Activated CD4-positive, alpha-beta T cell treated with anti-CD3 and anti-CD28 coated beads, Interleukin-2, Interleukin-4, amounts not matched to agents 100 ng/mL and 50 ng/mL, durations not matched to agents 16 hours and 8 hours (primary cell): Measurements from ENCODE around the gene STOML2.
A peak's percentile ranks its signal among the peaks of the same experiment; 100 is the strongest.

Experiments
- DNase-seq: peaks from one replicate; pipeline ENCODE4 v3.0.0-alpha.2; 2020; ENCODE audit warnings: low spot score

The STOML2 gene

DNA sequence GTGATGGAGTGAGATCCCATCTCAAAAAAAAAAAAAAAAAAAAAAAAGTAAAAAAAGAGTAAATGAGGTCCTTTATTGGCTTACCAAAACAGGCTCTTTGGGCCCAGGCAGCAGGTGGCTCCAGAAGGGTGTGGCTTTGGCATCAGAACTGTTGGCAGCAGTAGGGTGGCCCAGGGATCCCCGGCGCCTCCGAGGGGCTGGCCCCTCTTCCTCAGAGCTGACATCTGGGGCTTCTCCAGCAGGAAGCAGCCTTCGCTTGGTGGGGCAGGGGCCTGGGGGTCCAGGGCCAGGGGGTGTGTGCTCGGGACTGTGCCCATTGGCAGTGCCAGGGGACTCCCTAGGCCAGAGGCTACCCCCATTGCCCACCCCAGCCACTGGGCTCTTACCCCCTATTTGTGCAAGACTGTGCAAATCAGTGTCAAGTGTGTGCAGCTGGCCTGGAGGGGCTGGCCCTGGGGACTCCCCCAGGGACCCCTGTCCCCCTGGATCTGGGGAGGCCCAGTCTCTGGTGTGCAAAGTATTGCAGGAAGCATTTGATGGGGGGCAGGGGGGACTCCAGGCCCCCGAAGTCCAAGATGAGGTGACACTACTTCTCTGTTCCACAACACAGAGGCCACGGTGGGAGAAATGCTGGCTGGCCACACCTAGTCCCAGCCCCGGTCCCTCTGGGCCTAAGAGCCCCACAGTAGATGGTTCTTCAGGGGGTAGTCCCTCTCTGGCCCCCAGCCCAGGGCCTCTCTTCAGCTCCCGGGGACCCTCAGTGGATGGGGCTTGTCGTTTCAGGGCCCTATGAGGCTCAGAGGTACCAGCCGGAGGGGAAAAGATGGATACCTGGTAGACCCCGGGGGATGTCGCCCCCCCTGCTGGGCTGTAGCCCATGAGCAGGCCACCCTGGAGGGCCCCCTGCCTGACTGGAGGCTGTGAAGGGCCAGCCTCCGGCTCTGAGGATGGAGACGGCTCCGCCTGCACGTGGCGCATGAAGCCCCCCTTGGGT lies 4.7 kb upstream of the STOML2 start:
- no peak for DNase-seq

DNA sequence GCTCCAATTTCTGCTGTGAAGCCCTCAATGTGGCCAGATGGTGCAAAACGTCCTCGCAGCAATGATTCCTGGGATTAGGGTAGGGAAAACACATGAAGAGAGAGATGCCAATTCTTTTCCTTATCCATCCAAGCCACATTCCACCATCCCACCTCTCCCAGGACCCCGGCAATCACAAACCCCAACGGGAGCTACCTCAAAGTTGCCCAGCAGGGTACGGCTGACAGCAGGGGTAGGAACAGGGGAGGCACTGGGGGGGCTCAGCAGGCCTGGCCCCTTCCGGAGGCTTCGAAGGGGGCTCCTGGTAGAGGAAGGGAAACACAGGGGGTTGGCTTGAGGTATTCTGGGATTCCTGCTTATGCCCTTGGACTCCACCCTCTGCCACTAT lies 3.4 kb upstream of the STOML2 start:
- DNase-seq, result no peak

DNA sequence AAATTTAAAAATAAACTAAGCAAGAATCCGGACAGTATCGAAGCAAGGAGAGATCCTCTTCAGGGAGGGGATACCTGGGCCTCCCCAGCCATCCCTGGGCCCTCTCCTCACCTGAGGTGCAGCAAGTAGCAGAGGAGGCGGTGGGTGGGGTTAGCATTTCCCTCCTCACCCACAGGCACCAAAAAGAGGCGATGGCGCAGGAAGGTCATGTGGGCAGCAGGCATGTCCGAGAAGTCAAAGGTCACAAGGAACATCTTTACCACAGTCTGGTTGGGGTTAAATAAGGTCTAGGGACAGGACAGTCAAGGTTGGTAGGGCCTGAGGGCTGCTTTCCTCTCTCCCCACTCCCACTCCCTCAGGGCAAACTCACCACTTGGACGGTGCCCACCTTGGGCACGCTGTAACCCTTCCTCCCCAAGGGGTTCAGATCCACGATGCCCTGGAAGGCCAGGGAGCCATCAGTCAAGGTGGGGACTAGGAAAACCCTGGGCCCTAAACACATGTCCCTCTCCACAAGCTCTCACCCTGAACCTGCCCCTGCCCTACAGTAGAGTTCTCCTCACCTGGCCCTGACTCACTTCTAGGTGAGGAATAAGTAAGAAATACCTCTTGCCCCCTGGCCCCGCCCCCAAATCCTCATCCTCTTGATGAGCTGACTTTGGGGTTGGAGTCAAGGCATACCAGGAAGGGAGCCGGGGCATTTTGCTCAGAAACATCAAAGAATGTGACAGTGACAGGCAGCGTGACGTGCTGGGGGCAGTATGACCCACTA lies 2.8 kb upstream of the STOML2 start:
- DNase-seq, result no peak

DNA sequence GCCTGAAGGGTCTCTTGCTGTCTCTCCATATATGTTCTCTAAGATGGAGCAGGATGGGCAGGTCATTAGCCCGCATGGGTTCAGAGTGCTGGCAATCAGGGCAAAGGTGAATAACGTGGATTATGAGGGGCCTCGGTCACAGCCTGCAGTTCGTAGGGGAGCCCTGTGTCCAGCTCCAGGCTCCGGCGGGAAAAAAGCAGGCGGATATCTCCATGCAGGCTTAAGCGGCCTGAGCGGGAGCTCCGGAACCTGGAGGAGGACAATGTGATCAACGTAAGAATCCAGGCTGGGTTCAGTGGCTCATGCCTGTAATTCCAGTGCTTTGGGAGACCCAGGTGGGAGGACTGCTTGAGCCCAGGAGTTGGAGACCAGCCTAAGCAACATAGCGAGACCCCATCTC lies 2.2 kb upstream of the STOML2 start:
- no peak for DNase-seq

DNA sequence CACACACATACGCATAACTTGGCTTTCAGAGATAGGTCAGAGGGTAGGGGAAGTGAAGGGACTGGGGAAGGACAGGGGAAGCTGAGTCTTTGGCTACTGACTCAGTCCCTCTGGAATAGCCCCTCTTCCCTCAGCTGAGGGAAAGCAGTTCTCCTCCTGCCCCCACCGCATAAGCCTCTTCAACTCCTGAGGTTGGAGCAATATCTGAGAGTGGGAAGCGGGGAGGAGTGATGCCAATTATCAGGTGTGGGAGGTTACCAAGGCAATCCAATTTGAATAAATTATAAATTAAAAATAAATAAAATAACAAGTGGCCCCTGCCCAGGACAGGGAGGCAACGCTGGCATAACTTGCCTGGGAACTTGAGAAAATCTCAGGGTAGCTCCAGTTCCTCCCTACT lies 1.7 kb upstream of the STOML2 start:
- no peak for DNase-seq

DNA sequence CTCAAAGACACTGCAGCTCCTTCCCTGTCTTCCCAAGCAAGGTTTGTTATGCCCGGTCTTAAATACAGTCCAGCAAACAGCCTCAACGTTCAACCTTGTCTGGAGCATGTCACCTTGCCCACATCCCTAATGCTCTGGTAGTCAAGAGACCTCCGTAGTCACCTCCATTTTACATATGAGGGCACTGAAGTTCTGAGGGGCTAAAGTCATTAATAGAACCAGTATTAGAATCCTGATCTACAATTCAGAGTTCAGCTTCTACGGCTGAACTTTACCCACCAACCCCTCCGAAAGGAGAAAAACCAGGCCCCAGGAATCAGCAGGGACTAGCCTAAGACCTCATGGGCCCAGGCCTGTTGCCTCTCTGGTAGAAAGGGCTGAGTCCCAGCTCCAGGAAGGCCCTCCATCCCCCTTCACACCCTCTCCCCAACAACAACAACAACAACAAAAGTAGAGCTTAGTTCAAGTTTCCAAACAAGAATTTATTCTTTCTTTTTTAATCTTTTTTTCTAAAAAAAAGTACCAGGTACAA lies 795 bp upstream of the STOML2 start:
- no peak for DNase-seq

DNA sequence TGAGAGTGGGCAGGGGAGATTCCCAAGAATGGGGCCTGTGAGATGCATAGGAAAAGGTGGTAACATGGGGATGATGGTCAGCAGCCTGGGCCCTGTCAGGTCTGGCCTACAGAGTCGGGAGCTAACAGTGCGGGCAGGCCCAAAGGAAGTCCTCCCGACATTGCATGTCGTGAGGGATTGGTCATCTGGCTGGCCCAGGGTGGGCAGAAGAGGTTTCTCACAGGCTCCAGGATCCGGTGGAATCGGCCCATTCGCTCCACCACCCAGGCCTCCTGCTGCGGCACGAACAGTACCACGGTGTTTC lies 514 bp downstream of the STOML2 start:
- no peak for DNase-seq

DNA sequence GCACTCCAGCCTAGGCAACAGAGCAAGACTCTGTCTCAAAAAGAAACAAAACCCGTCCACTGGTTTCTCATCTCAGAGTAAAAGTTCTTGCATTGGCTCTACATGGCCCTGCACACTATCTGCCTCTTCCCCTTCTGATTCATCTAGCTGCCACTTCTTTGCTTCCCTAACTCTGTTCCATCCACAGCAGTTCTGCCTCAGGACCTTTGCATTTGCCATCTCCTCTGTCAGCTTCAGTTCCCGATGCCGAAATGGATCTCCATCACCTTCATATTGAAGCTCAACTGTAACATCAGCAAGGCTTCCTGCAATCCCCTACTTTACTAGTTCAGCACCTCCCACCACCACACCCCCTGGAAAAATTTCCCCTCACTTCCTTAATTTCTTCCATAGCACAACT lies 5.4 kb downstream of the STOML2 start:
- DNase-seq, result no peak

DNA sequence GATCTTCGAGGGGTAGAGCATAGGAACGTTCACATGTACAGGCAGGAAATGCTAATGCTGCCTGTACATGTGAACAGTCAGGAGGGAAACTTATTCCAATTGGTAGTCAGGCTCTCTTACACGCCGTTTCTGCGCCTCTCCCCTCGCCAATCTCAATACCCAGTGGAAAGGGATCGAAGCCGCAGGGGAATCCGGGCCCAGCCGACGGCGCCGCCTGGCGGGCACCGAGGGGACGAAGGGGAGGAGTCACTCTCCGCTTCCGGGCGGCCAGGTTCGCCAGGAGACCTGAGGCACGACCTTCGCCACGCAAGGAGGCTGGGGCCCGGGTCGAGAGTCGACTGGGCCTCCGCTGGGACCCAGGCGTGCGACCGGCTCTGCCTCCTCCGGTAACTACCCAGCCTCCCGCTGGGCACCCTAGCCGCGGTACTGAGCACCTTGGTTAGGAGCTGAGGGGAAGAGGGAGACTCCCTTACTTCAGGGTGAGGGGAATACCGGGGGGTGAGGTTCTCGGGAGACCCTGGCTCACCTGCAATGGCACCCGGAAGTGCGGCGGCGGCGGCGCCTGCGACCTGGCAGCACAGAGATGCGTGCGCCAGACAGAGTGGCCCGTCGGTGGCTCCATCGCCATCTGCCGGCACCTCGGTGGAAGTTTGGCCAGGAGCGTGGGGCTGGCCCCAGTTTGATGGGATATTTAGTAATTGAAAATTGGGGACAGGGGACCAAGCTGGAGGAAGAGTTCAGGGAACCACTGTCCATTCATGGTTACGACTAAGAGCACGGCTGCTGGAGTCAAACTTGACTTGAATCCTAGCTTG lies 6.7 kb downstream of the STOML2 start, which contains the start of gene PIGO:
TSS of gene PIGO (minus strand) at position 557 of the 815 bp plus-strand sequence. CDS start 1,026 bp downstream, outside the sequence.
- DNase-seq, result peak; percentile 91

DNA sequence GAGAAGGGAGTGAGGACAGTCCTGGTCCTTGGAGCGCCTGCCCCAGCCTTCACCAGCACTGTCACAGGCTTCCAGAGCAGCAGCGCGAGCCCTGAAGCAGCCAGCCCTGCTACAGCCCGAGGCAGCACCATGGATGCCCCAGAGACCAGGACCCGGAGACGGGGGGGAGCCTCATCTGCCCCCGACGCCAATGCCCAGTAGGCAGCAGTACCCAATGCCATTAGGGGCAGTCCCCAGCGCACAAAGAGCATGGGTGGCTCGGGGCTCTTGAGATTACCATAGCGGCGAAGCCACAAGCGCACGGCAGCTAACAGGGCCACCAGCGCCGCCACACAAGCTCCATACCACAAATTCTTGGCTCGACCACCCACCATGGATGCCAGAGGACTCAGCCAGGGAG lies 11.4 kb downstream of the STOML2 start:
- DNase-seq, result no peak

DNA sequence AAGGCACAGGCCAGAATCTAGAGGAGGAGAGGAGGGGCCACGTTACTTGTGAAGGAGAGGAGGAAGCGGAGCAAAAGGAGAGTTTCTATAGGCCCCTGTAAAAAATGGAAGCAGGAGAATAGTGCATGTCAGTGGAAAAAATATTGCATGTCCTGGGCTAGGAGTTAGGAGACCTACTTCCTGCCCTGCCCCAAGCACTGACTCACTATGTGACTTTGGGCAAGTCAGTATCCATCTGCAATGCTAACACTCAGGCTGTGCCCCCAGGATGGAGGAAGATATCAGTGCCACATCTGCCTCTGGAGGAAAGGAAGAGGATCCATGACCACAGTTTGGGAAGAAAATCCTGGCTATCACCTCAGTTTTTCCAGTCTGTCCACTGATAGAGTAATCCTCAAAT lies 13.5 kb downstream of the STOML2 start:
- no peak for DNase-seq

DNA sequence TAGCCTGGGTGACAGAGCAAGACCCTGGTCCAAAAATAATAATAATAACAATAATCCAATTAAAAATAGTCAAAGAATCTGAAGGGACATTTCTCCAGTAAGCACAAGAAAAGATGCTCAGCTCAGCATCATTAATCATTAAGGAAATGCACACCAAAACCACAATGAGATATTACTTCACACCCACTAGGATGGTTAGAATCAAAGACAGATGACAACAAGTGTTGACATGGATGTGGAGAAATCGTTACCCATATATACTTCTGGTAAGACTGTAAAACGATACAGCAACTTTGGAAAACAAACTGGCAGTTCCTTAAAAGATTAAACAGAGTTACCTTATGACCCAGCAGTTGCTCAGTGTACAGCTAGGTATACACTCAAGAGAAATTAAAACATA lies 17.9 kb downstream of the STOML2 start:
- DNase-seq, result no peak

DNA sequence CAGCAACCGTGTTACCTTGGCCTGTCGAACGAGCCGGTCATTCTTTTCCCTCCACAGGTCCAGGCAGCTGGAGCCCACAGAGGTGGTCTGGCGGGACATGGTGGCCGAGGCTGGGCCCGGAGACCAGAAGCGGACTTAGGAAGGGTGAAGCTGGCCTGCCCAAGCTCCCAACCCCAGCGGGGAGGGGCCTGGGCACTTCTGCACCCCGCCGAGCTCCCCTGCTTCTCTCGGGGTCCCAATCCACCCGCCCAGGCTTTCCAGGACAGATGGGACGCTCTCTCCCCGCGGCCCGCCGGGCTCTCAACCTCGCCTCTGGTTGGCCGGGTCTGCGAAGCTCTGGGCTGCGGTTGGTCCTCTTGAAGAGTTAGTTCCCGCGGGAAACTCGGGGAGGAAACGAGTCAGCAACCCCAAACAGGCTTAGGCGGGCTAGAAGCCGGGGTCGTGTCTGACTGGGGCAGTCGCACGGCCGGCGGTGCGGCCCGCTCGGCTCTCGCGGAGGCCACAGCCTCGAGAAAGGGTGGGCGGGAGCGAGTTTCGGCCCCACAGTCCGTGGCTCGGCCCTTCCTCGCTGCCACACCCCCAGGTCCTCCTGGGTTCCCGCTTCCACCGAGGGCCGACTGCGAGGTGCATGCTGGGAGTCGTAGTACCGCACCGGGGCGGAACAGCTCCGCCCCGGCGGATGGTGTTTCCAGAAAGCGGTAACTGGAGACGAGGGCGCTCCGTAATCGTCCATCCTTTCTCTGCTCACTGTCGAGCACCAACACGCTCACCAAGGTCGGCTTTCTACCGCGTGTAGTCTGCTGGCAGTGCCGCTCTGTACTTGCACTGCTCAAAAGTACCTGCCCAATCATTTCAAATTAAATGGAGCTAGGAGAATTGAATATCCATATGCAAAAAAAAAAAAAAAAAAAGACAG lies 23.2 kb downstream of the STOML2 start, which contains the start of gene FANCG:
TSS of gene FANCG (minus strand) at position 517 of the 916 bp plus-strand sequence. CDS start at position 99, 418 bp downstream.
- DNase-seq, result peak; percentile 91

DNA sequence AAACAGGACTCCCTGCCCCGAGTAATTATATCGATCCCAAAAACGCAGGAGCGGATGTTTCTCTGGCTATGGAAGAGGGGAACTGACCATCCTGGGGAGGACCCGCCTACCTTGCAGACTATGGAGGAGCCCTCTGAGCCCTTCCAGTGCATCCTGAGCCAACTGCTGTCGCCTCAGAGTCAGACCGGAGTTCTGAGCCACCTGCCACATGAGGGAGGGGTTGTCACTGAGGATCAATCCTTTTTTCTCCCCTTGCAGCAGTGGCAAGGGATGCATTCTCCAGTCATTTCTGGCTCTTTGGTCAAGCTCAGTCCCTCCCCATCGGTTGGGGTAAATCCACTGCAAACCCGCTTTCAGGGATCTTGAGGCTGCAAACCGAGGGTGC lies 23.9 kb downstream of the STOML2 start:
- no peak for DNase-seq

DNA sequence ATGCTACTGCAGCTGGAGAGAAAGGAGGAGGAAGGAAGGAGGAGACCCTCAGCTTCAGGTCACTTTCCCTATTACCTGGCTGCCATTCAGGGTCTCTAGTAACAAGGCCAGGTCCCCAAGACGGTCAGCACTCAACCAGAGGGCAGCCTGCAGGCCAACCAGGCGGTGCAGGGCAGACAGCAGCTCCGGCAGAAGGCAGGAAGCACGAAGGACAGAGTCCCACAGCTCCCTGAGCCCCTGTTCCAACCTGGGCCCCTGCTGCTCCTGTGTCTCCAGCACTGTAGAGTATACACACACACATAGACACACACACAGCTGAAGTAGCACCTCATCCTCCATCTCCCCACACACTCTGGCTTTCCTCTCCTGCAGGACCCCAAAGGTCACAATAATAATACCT lies 24.9 kb downstream of the STOML2 start:
- DNase-seq, result no peak

DNA sequence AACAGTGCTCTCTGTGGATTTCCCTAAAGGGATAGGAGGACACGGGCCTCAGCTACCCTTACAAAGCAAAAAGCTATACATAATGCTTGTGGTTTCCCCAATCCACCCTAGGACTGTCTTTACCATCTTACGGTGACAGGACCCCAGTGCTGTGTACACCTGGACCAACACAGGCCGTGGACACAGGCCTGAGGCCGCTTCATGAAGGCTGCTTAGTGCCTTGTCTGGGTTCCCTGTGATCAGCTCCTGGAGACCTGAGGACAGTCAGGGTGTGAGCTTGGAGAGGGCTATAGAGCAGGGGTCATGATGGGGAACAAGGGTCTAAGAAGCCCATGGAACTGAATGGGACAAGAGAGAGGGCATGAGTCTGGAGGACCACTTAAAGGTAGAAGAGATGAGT lies 26.1 kb downstream of the STOML2 start:
- no peak for DNase-seq

DNA sequence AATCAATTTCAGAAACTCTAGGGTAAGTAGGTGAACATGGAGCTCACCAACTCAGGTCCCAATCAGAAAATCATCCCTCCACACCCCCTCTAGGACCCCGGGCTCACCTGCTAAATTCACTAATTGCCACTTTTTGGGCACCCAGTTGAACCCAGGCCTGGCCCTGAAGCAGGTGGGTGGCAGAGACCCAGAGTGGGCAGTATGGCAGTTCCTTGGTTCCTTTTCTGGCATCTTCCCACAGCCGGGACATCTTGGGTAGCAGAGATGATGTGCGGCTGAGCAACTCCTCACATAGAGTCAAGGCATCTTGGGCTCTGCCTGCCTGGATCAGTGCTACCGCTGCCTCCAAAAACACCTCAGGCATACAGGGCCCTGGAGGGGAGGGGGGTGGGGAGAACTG lies 27.6 kb downstream of the STOML2 start:
- no peak for DNase-seq

DNA sequence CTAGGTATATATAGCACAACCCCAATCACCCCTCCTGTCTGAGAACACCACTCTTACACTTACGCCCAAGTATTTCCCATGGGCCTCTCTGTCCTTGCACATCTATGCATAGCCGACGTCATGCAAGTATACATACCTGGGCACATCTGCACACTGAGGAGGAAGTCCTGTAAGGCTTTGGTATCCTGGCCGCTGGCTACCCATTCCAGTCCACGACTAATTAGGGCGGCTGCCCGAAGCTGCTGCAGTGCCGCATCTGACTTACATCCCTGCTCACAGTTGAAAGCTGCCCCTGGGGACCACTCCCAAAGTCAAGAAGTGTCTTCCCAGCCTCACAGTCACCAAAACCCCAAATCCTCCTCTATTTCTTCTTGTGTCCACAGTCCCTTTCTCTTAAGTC lies 28.1 kb downstream of the STOML2 start:
- DNase-seq, result no peak

DNA sequence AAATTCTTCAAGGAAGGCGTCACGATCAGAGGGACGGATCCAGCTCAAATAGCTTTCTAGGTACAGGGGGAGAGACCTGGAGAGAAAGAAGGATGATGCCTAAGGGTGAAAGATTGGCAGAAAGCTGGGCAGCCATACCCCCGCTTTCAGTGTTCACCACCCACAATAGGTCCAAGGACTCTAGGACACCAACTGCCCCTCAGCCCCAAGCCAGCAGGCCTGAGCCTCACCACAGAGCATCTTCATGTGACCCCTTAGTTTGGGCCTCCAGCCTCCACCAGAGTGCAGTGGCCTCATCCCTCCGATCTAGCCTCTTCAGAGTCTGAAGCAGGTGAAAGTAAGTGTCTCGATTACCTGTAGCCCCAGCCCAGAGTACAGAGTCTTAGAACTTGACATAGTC lies 28.8 kb downstream of the STOML2 start:
- no peak for DNase-seq

DNA sequence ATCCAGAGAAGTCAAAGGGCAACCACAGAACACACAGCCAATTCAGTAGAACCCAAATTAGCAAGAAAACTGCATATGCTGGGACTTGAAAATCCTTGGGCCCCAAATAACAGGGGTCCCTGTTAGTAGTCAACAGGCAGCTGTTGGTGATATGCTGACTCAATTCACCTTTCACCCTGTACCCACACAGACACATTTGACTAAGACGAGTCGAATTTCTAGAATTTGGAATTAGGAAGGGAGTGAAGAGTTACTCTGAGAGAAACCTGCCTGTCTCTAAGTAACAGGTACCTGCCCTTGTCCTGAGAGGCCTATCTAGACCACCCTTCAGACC lies 29.7 kb downstream of the STOML2 start:
- DNase-seq, result peak; percentile 68
